Middle frontal gyrus (tissue), 1 donor: ENCODE measurements around the gene FAF2.
"Not testable (repeated sequence)": the region's sequence is repeated elsewhere in the genome, so short reads cannot be mapped to it uniquely, and the experiment has no call there.

Experiments used
- DNase-seq: peaks from one replicate; pipeline ENCODE4 v3.0.0-alpha.2; 2015; ENCODE audit warnings: low spot score; ENCODE audit errors: extremely low spot score

The FAF2 gene

DNA sequence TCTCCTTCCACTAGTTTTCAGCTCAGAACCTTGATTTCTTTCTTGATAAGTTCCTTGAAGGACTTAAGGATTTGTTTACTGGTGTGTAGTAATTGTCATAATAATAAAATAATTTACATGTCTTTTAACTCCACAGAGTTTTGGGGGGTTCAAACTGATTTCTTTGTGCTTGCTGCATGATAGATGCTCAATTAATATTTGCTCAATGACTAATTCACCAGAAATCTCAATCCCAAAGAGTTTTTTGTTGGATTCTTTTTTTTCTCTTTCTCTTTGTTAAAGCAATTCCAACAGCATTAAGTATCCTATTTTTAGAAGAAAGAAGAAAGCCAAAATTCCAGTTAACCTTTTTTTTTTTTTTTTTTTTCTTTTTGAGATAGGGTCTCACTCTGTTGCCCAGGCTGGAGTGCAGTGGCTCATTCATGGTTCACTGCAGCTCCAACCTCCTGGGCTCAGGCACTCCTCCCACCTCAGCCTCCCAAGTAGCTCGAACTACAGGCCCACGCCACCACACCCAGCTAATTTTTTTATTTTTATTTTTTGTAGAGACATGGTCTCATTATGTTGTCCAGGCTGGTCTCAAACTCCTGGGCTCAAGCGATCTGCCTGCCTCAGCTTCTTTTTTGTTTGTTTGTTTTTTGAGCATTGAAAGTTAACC, 10.8 kb downstream of the FAF2 start:
- DNase-seq, result no peak

DNA sequence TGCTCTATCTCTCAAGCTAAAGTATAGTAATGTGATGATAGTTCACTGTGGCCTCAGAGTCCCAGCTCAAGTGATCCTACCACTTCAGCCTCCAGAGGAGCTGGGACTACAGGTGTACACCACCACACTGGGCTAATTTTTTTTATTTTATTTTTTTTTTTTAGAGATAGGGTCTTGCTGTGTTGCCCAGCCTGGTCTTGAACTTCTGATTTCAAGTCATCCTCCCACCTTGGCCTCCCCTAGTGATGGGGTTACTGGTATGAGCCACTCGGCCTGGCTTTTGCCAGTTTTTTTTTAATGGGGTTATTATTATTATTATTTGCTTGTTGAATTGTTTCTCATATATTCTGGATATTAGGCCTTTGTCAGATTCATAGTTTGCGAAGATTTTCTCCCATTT, 13.2 kb downstream of the FAF2 start:
- no peak for DNase-seq

DNA sequence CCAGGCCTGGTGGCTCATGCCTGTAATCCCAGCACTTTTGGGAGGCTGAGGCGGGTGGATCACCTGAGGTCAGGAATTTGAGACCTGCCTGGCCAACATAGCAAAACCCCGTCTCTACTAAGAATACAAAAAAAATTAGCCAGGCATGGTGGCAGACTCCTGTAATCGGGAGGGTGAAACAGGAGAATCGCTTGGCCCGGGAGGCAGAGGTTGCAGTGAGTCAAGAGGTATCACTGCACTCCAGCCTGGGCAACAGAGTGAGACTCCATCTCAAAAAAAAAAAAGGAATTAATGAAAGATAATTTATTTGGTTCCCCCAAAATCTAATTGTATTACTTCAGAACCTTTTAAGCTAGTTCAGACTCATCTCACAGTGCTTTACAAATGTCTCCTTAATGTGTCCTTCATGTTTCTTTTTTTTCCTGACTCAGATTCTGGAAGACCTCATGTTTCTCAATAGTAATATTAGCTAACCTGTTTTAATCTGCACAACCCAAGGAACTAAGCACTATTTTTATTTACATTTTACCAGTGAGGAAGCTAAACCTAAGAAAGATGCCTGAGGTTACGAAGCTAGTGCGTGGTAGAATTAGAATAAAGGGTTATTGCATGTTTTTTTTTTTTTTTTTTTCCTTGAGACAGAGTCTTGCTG, 15.1 kb downstream of the FAF2 start:
- DNase-seq, result no peak

DNA sequence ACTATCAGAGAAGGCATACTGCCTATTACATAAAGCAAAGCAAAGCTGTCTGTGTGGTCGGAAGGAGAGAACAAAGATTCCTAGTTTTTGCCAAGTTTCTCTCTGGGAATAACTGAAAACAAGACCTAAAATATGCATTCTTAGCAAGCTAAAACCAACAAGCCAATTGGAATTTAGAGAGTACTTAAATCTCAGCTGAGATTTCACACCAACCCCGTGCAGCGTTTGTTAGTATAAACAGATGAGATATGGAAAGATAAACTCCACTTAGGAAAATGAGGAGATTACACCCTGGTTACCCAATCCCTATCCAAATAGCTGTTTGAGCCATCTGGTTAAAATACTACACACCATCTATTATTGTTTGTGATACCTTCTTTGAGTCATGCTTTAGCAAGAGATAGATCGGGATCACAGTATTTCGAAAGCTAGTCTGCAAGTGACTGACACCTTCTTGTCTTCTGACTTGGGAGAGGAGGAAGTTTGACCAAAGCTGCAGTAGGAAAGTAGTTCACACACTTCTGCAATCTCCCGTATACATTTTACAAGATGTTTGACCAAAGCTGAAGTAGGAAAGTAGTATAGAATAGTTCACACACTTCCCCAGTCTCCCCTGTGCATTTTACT, 18.2 kb downstream of the FAF2 start:
- peak; percentile 8 for DNase-seq

DNA sequence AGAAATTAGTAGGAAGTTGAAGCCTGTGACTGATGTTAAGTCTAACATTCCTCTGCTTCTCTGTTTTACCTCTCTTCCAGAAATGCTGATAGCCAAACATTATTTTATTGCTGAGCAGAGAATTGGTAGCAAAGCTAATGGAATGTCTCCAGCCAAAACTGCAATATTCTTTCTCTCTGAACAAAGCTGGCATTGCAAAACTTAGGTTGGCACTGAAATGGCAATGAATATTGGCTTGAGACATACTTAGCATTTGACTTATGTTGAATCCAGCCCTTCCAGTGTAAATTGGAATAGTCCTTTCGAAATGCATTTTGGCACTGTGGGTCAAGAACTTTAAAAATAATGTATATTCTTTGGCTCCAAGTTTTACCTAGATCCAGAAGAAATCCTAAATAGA, 21.1 kb downstream of the FAF2 start:
- no peak for DNase-seq

DNA sequence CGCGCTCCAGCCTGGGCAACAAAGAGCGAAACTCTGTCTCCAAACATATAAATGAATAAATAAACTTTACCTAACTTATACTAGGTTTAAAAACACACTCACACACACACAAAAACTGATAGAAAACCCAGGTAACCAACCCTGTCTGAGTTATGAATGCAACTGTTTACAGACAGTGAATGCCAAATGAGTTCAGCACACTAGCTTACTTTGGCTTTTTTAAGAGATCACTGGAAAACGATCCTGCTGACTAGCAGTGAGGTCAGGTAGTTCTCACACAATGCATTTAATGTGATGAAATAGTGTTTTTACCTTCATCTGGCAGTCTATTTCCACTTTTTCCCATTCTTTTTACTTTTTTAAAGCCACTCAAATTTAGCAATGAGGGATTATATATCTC, 22.4 kb downstream of the FAF2 start:
- no peak for DNase-seq

DNA sequence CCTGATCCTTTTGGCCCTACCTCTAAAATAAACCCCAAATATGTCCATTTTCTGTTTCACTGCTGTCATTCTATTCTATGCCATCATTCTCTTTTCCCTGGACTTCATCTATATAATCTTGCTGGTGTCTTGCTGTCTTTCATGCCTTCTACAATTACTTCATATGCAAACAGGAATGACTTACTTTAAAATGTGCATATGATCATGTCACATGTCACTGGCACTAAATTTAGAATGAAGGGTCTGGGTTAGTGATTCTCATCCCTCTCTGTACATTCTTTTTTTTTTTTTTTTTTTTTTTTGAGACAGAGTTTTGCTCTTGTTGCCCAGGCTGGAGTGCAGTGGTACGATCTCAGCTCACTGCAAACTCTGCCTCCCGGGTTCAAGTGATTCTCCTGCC, 22.9 kb downstream of the FAF2 start:
- DNase-seq, result no peak

DNA sequence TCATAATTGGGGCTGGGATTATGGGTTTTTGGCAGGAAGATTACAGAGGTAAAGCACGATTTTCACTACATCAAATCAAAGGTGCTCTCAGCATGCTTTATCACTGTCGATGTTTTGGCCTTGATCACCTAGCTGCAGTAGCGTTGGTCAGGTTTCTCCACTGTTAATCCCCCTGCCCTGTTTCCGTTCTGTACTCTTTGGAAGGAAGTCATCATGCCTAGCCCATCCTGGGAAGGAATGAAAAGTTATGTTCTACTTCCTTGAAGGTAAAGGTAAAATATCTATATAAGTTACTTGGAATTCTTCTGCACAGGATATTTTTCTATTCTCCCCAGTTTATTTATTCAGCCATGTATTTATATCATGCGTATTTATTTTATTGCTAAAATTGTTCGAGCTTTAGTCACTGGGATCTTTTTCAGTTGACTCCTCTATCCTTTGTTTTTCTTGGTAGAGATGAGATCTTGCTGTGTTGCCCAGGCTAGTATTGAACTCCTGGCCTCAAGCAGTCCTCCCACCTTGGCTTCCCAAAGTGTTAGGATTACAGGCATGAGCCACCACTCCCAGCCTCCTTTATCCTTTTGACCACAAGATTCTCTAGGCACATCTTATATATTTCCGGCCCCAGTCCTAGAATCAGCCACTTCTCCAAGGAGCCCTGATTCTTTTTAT, 25.3 kb downstream of the FAF2 start:
- DNase-seq, result no peak

DNA sequence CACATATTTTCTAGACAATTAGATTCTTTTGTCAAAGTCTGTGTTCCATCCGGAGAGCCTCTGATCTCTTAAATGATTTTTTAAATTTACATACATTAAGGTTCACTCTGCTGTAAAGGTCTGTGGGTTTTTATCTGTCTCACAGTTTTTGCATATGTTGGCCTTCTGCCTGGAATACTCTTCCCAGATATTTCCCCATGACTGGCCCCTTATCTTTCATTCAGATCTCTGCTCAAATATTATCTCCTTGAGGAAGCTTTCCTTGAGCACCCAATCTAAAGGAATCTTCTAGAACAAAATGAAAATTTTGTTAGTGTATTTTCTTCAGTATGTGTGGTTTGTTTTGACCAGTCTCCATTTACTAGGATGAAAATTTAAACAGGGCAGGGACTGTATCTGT, 26.3 kb downstream of the FAF2 start:
- DNase-seq, result no peak

DNA sequence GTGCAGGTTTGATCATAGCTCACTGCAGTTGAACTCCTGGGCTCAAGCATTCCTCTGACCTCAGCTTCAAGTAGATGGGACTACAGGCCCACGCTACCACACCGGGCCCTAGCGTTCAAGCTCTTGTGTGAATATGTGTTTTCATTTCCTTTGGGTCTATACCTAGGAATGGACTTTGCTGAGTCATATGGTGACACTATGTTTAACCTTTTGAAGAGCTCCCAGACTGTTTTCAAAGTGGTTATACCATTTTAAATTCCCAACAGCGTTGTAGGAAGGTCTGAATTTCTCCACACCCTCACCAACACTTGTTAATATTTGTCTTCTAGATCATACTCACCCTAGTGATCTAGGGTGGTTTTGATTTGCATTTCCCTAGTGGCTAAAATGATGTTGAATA, 33.5 kb downstream of the FAF2 start:
- no peak for DNase-seq

DNA sequence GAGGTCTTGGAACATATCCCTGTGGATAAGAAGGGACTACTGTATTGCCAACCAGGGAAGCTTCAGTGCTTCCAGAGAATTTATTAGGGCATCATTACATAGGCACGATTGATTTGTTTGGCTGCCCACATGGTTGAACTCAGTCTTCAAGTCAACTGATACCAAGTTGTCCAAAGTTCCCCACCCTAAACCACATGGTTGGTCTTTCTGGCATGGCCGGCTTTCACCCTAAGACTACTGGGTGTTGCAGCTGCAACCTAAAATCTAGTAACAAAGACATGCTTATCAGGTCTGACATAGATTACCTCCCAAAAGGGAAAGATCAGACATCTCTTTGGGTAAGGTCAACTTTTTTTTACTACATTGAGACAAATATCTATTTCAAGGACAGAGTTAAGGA, 37.0 kb downstream of the FAF2 start:
- DNase-seq, result no peak

DNA sequence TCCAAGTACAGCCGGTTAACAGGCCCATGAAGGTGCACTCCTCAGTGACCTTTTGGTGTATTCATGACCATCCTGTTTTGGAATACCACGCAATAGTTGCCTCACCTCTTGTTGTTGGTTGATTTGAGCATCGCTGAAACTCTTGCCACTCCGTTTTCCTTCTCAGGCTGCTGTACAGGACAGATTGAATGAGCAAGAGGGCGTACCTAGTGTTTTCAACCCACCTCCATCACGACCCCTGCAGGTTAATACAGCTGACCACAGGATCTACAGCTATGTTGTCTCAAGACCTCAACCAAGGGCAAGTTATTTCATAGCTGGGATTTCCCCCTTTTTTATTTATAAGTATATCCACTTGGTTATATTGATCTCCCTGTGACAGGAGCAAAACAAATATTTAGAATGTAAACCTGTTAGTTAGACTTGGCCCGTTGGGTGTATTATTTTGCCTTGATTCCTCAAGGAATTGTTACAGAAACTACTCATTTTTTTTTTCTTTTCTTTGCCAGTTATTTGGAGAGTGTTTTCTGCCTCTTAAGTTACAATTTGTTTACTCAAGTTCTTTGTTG, 38.1 kb downstream of the FAF2 start:
- DNase-seq, result no peak

DNA sequence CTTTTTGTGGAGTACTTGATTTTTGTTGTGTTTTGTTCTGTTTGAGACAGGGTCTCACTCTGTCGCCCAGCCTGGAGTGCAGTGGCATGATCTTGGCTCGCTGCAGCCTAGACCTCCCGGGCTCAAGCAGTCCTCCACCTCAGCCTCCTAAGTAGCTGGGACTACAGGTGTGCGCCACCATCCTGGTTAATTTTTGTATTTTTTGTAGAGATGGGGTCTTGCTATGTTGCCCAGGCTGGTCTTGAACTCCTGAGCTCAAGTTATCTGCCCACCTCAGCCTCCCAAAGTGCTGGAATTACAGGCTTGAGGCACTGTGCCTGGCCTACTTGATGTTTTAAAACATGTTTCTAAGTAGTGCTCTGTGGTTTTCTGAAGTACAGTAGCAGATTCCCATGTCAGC, 39.0 kb downstream of the FAF2 start:
- DNase-seq, result not testable (repeated sequence)

DNA sequence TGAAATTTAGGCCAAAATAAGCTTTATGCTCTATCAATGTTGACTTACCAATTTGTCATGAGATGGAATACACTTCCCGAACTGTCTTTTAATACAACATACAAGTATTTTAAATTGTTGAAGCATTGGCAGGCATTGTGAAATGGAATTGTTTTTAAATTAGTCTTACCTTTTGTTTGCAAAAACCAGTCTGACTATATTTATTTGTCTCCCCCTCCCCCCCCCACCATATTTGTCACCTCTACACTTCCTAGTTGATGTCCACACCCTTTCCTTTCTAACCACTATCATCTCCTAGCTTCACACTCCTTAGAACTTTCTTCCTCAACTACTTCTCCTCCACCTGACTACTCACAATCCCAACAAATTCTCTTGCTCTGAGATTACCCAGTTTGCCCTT, 40.9 kb downstream of the FAF2 start:
- DNase-seq, result no peak

DNA sequence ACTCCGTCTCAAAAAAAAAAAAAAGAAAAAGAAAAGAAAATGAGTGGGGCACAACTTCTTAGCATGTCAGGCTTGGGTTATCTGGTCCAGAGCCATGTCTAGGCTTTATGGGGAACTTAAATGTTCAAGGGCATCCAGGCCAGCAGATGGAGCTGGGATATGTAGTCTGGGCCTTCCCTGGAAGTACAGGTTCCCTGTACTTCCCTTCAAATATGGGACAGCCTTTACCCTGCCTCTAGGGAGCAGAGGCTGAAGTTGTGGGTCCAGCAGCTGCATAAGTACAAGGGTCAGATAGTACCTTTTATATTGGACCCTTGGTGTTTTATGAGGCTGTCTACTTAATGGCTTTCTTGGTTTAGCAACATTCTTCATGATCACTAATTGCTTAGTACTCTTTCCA, 42.1 kb downstream of the FAF2 start:
- no peak for DNase-seq

DNA sequence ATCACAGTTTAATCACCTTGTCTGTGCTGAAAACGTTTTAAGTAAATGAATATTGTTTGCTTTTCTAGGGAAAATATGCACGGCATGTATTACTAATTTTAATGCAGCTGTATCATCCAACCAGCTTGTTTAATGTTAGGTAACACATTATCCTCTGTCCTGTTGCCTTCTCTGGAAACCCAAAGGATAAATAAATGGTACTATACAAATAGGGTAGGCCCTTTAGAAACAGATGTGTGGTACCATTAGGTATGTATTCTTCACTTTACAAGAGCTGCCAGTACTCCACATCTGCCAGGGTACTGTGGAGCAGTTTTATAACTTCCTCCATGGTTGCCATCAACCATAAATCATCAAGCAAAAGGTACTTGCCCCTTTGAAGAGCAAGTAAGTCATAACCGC, 42.9 kb downstream of the FAF2 start:
- no peak for DNase-seq

DNA sequence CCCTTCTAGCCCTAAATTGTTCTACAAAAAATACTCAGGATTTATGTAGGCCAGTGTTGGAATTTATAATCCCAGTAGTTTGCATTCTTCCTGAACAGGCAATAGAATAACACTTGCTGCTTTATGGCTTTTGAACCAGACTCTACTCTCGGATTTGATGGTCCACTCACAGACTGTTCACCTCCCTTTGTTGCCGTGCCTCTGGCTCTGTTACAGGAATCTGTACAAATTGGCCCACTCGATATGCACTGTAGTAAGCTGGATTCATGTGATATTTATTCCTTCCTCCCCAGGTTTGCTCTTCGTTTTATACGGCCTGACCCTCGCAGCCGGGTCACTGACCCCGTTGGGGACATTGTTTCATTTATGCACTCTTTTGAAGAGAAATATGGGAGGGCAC, 43.7 kb downstream of the FAF2 start:
- no peak for DNase-seq

DNA sequence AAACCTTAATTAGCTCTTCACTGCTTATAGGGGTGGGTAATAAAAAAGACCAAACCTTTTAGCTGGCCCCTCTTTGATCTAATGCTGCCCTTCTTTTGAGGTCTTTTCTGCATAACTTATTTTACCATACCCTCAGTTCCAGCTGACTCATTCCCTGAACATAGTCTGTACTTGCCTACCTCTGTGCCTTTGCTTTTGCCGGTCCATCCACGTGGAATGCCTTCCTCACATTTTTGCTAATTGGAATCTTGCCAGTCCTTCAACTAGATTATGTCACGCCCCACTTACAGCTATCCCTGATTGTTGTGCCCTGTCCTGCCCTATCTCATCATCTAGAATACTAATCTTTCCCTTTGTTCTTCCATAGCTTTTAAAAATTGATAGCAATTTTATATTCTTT, 44.2 kb downstream of the FAF2 start:
- DNase-seq, result no peak

DNA sequence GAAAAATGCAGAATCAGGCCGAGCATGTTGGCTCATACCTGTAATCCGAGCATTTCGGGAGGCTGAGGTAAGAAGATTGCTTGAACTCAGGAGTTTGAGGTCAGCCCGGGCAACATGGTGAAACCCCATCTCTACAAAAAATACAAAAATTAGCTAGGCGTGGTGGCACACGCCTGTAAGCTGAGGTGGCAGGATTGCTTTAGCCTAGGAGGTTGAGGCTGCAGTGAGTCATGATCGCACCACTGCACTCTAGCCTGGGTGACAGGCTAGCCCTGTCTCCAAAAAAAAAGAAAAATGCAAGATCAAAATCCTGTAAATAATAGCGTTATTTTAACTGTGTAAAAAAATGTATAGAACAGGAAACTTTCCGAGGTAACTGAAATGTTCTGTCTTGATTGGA, 49.7 kb downstream of the FAF2 start:
- DNase-seq, result no peak

DNA sequence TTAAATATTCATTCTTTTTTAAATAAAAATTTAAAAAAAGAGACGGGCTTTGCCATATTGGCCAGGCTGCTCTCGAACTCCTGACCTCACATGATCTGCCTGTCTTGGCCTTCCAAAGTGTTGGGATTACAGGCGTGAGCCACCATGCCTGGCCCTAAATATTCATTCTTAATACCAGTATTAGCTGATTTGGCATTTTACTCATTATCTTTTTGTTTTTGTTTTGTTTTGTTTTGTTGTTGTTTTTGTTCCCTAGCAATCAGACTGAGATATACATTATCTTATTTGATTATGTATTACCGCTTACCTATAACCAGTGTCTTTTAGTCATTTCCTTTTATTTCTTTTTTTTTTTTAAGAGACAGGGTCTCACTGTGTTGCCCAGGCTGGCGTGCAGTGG, 51.1 kb downstream of the FAF2 start:
- DNase-seq, result no peak

DNA sequence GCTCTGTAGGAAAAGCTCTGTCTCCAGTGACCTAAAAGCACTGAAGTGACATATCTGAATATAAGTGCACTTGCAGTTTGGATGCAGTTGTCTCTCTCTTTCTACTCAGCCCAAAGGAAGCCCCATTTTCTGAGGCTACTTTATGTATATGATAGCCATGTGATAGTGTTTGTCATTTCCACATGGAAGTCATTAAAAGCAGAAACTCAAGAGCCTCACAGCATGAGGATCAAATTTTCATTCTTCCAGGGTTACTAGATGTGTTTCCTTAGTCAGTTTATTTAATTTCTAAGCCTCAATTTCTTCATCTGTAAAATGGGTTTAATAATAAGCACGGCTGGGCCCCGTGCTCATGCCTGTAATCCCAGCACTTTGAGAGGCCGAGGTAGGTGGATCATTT, 52.3 kb downstream of the FAF2 start:
- DNase-seq, result no peak

DNA sequence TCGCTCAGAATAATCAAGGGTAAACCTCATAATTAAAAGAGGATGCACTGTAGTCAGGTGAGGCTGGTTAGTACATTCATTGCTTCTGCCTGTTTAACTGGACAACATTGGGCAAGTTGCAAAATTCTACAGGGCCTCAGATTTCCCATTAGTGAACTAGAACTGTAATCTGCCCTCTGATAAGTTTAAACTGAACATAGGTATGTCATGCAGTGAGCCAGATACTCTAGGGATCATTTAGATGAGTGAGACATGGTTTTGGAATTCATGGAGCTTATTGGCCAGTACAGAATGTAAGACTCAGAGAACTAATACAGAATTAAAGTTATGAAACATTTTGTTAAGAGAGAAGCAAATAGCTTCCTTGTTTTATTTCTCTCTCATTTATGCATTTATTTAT, 53.1 kb downstream of the FAF2 start:
- no peak for DNase-seq
